Mesenchymal stem cell (in vitro differentiated cells and primary cell): ENCODE data around the gene PLEKHB1. TPM values are rescaled to one million over a fixed set of nuclear protein-coding genes. Genes with fewer than 3 reads are reported as not detected.
A peak's percentile ranks its signal among the peaks of the same experiment; 100 is the strongest.

Experiments
- DNase-seq: peaks from one replicate; pipeline ENCODE4 v3.0.0-alpha.2; 2013
- H2AFZ ChIP-seq: one replicate; pipeline ENCODE4 v1.6.1; 2013; ENCODE audit warnings: low read depth, mild to moderate bottlenecking, control low read depth, inconsistent platforms, low read length, moderate library complexity
- H2AK5ac ChIP-seq: 2 replicates; pipeline ENCODE4 v1.6.1; 2013; ENCODE audit warnings: low read length, moderate library complexity, mild to moderate bottlenecking, inconsistent platforms; ENCODE audit not compliant: severe bottlenecking
- H2BK120ac ChIP-seq: one replicate; pipeline ENCODE4 v1.6.1; 2013; ENCODE audit warnings: low read depth, mild to moderate bottlenecking, inconsistent platforms, low read length, moderate library complexity
- H2BK12ac ChIP-seq, 2 experiments: one replicate each; pipeline ENCODE4 v1.6.1; 2013; ENCODE audit warnings: inconsistent platforms in 2 of 2, low read length in 2 of 2, mild to moderate bottlenecking in 2 of 2, moderate library complexity in 2 of 2, control low read depth in 1 of 2
- H2BK15ac ChIP-seq: one replicate; pipeline ENCODE4 v1.6.1; 2013; ENCODE audit warnings: mild to moderate bottlenecking, low read depth, inconsistent platforms; ENCODE audit not compliant: poor library complexity, severe bottlenecking
- H2BK5ac ChIP-seq: 2 replicates; pipeline ENCODE4 v1.6.1; 2013; ENCODE audit warnings: low read depth, mild to moderate bottlenecking, low read length, control low read depth, inconsistent platforms; ENCODE audit not compliant: poor library complexity, severe bottlenecking
- H3K14ac ChIP-seq, 2 experiments: one replicate each; pipeline ENCODE4 v1.6.1; 2013; ENCODE audit warnings: inconsistent platforms in 2 of 2, low read length in 2 of 2, control low read depth in 1 of 2, mild to moderate bottlenecking in 1 of 2, moderate library complexity in 1 of 2
- H3K18ac ChIP-seq, 2 experiments: one replicate each; pipeline ENCODE4 v1.6.1; 2013; ENCODE audit warnings: inconsistent platforms in 2 of 2, low read length in 2 of 2, control low read depth in 1 of 2, low read depth in 1 of 2, mild to moderate bottlenecking in 1 of 2
- H3K23ac ChIP-seq, 2 experiments: one replicate each; pipeline ENCODE4 v1.6.1; 2013; ENCODE audit warnings: inconsistent platforms in 2 of 2, low read length in 2 of 2, mild to moderate bottlenecking in 2 of 2, moderate library complexity in 2 of 2, control low read depth in 1 of 2
- H3K27ac ChIP-seq: 2 replicates; pipeline ENCODE4 v1.5.1; 2013; ENCODE audit warnings: mild to moderate bottlenecking, moderate library complexity, low read length, control low read depth, inconsistent platforms; ENCODE audit not compliant: poor library complexity, severe bottlenecking
- H3K27me3 ChIP-seq, 2 experiments: 2 replicates each; pipeline versions ENCODE4 v1.6.1 to v1.7.0; 2013; ENCODE audit warnings: low read length in 2 of 2, mild to moderate bottlenecking in 2 of 2, moderate library complexity in 2 of 2, control low read depth in 1 of 2, inconsistent platforms in 1 of 2; ENCODE audit not compliant: control insufficient read depth in 1 of 2, insufficient read depth in 1 of 2
- H3K36me3 ChIP-seq, 2 experiments: 2 replicates each; pipeline versions ENCODE4 v1.6.1 to v1.7.0; 2013; ENCODE audit warnings: low read length in 2 of 2, control low read depth in 1 of 2, inconsistent platforms in 1 of 2, low read depth in 1 of 2, mild to moderate bottlenecking in 1 of 2; ENCODE audit not compliant: insufficient read depth in 2 of 2, control insufficient read depth in 1 of 2
- H3K4ac ChIP-seq, 2 experiments: one replicate each; pipeline ENCODE4 v1.6.1; 2013; ENCODE audit warnings: inconsistent platforms in 2 of 2, low read length in 2 of 2, mild to moderate bottlenecking in 2 of 2, moderate library complexity in 2 of 2, control low read depth in 1 of 2, low read depth in 1 of 2
- H3K4me1 ChIP-seq: 2 replicates; pipeline ENCODE4 v1.6.1; 2013; ENCODE audit warnings: low read depth, low read length, control low read depth; ENCODE audit not compliant: control insufficient read depth, insufficient read depth
- H3K4me2 ChIP-seq: 2 replicates; pipeline ENCODE4 v1.6.1; 2013; ENCODE audit warnings: low read length, mild to moderate bottlenecking, inconsistent platforms; ENCODE audit not compliant: poor library complexity, severe bottlenecking
- H3K4me3 ChIP-seq, 2 experiments: 2 replicates each; pipeline versions ENCODE4 v1.5.1 to v1.7.0; 2013; ENCODE audit warnings: low read length in 2 of 2, mild to moderate bottlenecking in 2 of 2, control low read depth in 1 of 2, low read depth in 1 of 2; ENCODE audit not compliant: insufficient read depth in 1 of 2
- H3K79me1 ChIP-seq: replicated peaks from 2 replicates; pipeline ENCODE4 v1.6.1; 2013; ENCODE audit warnings: mild to moderate bottlenecking, control low read depth, low read length, inconsistent platforms; ENCODE audit not compliant: poor library complexity, severe bottlenecking
- H3K9ac ChIP-seq: 2 replicates; pipeline ENCODE4 v1.7.0; 2013; ENCODE audit warnings: mild to moderate bottlenecking, low read length, moderate library complexity
- H3K9me3 ChIP-seq: 2 replicates; pipeline ENCODE4 v1.7.0; 2013; ENCODE audit warnings: mild to moderate bottlenecking, low read length; ENCODE audit not compliant: control insufficient read depth
- H4K8ac ChIP-seq: one replicate; pipeline ENCODE4 v1.6.1; 2013; ENCODE audit warnings: inconsistent platforms, mild to moderate bottlenecking, low read length, moderate library complexity
- H4K91ac ChIP-seq: one replicate; pipeline ENCODE4 v1.6.1; 2013; ENCODE audit warnings: mild to moderate bottlenecking, low read length, inconsistent platforms
- WGBS: methylation state at CpG from one replicate; pipeline ENCODE4 v1.1.7; 2013; ENCODE audit warnings: mixed read lengths; 5-methylcytosine and 5-hydroxymethylcytosine counted together
- polyA plus RNA-seq, 2 experiments: library from polyadenylated mRNA; stranded (reverse); fragments of 200-250 nt; gene quantifications; one replicate each; pipeline ENCODE4 v1.2.3, GENCODE V29; 2013

The PLEKHB1 gene
- 0.90 TPM for polyA plus RNA-seq (2013, experiment 1 of 2)
- polyA plus RNA-seq (2013, experiment 2 of 2), result 0.97 TPM

GRCh38 chr11:73645972-73646631, at the start of gene PLEKHB1:
PLEKHB1 (plus strand) TSS chr11:73646581; CDS start chr11:73646609, 28 bp downstream.
- H3K9ac ChIP-seq, result peak within 1 kb of the TSS; percentile 58
- no peak for DNase-seq
- peak within 1 kb of the TSS in 1 of 2 experiments; percentile 58 for H3K4me3 ChIP-seq
- H2BK15ac ChIP-seq, result no peak within 1 kb of the TSS
- peaks cover 10% of the 10 kb centered on the region for H3K4me1 ChIP-seq
- peaks cover 25 to 43% of the 10 kb centered on the region in 2 experiments for H3K27me3 ChIP-seq
- no peak within 1 kb of the TSS for H2AK5ac ChIP-seq
- no peak within 1 kb of the TSS for H3K4ac ChIP-seq
- H3K18ac ChIP-seq, result peak within 1 kb of the TSS in 1 of 2 experiments; percentile 79
- H3K9me3 ChIP-seq, result no peaks in the 10 kb centered on the region
- H4K91ac ChIP-seq, result no peak within 1 kb of the TSS
- H3K4me2 ChIP-seq, result no peak within 1 kb of the TSS
- H4K8ac ChIP-seq, result peak within 1 kb of the TSS; percentile 47
- H3K36me3 ChIP-seq, result no peaks in the 10 kb centered on the region
- H3K23ac ChIP-seq, result peak within 1 kb of the TSS in 1 of 2 experiments; percentile 18
- 15% methylated on average over 23 of the region's 26 CpGs for WGBS
- no peaks in the 10 kb centered on the region for H3K79me1 ChIP-seq
- no peak within 1 kb of the TSS for H2BK5ac ChIP-seq
- H3K27ac ChIP-seq, result no peak within 1 kb of the TSS
- peak within 1 kb of the TSS; percentile 92 for H2AFZ ChIP-seq
- H3K14ac ChIP-seq, result no peak within 1 kb of the TSS
- H2BK12ac ChIP-seq, result peak within 1 kb of the TSS in 1 of 2 experiments; percentile 33
- H2BK120ac ChIP-seq, result no peak within 1 kb of the TSS

- H3K27me3 ChIP-seq, result no peaks in the 10 kb centered on the region
- H3K23ac ChIP-seq, result peak overlapping the region in 1 of 2 experiments; percentile 100
- H4K91ac ChIP-seq, result peak overlapping the region; percentile 91
- no peaks in the 10 kb centered on the region for H3K36me3 ChIP-seq
- WGBS, result 2% methylated on average over 21 of the region's 27 CpGs
- peak overlapping the region; percentile 87 for H2BK120ac ChIP-seq
- H3K27ac ChIP-seq, result no peak overlapping the region
- H2BK12ac ChIP-seq, result peak overlapping the region; percentile 19 to 90
- DNase-seq, result peak; percentile 13
- H3K79me1 ChIP-seq, result peaks cover 17% of the 10 kb centered on the region
- H4K8ac ChIP-seq, result peak overlapping the region; percentile 91
- H3K4me3 ChIP-seq, result peak overlapping the region; percentile 89 to 98
- peak overlapping the region; percentile 46 for H2BK15ac ChIP-seq
- peak overlapping the region; percentile 98 to 99 for H3K18ac ChIP-seq
- H3K4me2 ChIP-seq, result peak overlapping the region; percentile 75
- peaks cover 9% of the 10 kb centered on the region for H3K4me1 ChIP-seq
- peak overlapping the region; percentile 76 for H3K9ac ChIP-seq
- H3K9me3 ChIP-seq, result no peaks in the 10 kb centered on the region
- peak overlapping the region; percentile 100 for H2AFZ ChIP-seq
- no peak overlapping the region for H2AK5ac ChIP-seq
- no peak overlapping the region for H2BK5ac ChIP-seq
- peak overlapping the region; percentile 65 to 100 for H3K14ac ChIP-seq
- H3K4ac ChIP-seq, result peak overlapping the region; percentile 67 to 97
These were observed 48.9 kb upstream of the PLEKHB1 start for GRCh38 chr11:73597336-73597955.

GRCh38 chr11:73597956-73598718, 48.2 kb upstream of the PLEKHB1 start, which contains the start of gene FAM168A:
FAM168A (minus strand) TSS chr11:73598112; CDS start chr11:73468474, 129,638 bp downstream.
- Histone ChIP-seq H3K23ac (peak within 1 kb of the TSS in 1 of 2 experiments; percentile 100), H3K36me3 (no peaks in the 10 kb centered on the region), H2AK5ac (no peak within 1 kb of the TSS), H3K4me3 (peak within 1 kb of the TSS; percentile 89 to 98), H2BK5ac (peak within 1 kb of the TSS; percentile 53), H3K79me1 (peaks cover 15% of the 10 kb centered on the region), H3K4me1 (peaks cover 9% of the 10 kb centered on the region), H3K14ac (peak within 1 kb of the TSS; percentile 65 to 100), H3K27ac (peak within 1 kb of the TSS; percentile 80), H3K4me2 (peak within 1 kb of the TSS; percentile 75), H3K9ac (peak within 1 kb of the TSS; percentile 90), H3K4ac (peak within 1 kb of the TSS; percentile 67 to 97), H2BK15ac (peak within 1 kb of the TSS; percentile 50), H3K27me3 (no peaks in the 10 kb centered on the region), H4K91ac (peak within 1 kb of the TSS; percentile 91), H3K9me3 (no peaks in the 10 kb centered on the region), H2BK120ac (peak within 1 kb of the TSS; percentile 87), H3K18ac (peak within 1 kb of the TSS; percentile 98 to 99), H2AFZ (peak within 1 kb of the TSS; percentile 100), H4K8ac (peak within 1 kb of the TSS; percentile 96), H2BK12ac (peak within 1 kb of the TSS; percentile 19 to 92)
- under 1% methylated on average over 55 of the region's 64 CpGs for WGBS
- DNase-seq, result peak; percentile 98
